GM06990 (cell line): ENCODE measurements around the gene PLCB3.

Source experiments
- DNase-seq: peaks from one replicate; pipeline ENCODE4 v3.0.0-alpha.2; 2011; ENCODE audit not compliant: insufficient read length; ENCODE audit errors: extremely low read depth
- H3K27me3 ChIP-seq: replicated peaks from 2 replicates; pipeline ENCODE4 v1.6.0; 2011; ENCODE audit warnings: low read length; ENCODE audit not compliant: control insufficient read depth, insufficient read depth
- H3K36me3 ChIP-seq: 2 replicates; pipeline ENCODE4 v1.5.1; 2011; ENCODE audit warnings: low read length; ENCODE audit not compliant: control insufficient read depth, insufficient read depth
- H3K4me3 ChIP-seq: replicated peaks from 2 replicates; pipeline ENCODE4 v1.5.1; 2011; ENCODE audit warnings: low read depth, mild to moderate bottlenecking, control low read depth, low read length
- TF ChIP-seq, protein P1 (sequence below): IDR thresholded peaks from 2 replicates; pipeline ENCODE4 v1.5.1; 2011; ENCODE audit warnings: low read length, control low read depth, mild to moderate bottlenecking, inconsistent platforms; ENCODE audit not compliant: insufficient read depth, poor library complexity, severe bottlenecking

PLCB3 gene

DNA sequence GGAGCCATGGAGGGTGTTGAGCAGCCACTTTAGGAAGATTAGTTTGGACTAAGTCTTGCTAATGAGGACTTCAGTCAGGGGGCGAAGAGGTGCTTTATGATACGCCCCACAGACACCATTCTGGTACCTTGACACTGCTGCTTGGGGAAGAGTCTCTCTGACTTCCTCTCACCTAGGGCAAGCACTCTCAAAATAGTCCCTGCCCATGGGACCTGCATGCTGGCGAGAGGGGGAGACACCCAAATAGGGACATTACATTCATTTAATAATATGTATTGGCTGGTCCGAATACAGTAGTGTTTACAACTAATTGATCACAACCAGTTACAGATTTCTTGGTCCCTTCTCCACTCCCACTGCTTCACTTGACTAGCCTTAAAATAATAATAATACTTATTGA, 44.4 kb downstream of the PLCB3 start:
- Histone ChIP-seq H3K36me3 (no peaks in the 10 kb centered on the region), H3K4me3 (no peak overlapping the region), H3K27me3 (peaks cover 5% of the 10 kb centered on the region)
- no peak for DNase-seq
- TF ChIP-seq, protein P1, sequence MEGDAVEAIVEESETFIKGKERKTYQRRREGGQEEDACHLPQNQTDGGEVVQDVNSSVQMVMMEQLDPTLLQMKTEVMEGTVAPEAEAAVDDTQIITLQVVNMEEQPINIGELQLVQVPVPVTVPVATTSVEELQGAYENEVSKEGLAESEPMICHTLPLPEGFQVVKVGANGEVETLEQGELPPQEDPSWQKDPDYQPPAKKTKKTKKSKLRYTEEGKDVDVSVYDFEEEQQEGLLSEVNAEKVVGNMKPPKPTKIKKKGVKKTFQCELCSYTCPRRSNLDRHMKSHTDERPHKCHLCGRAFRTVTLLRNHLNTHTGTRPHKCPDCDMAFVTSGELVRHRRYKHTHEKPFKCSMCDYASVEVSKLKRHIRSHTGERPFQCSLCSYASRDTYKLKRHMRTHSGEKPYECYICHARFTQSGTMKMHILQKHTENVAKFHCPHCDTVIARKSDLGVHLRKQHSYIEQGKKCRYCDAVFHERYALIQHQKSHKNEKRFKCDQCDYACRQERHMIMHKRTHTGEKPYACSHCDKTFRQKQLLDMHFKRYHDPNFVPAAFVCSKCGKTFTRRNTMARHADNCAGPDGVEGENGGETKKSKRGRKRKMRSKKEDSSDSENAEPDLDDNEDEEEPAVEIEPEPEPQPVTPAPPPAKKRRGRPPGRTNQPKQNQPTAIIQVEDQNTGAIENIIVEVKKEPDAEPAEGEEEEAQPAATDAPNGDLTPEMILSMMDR: no peak

DNA sequence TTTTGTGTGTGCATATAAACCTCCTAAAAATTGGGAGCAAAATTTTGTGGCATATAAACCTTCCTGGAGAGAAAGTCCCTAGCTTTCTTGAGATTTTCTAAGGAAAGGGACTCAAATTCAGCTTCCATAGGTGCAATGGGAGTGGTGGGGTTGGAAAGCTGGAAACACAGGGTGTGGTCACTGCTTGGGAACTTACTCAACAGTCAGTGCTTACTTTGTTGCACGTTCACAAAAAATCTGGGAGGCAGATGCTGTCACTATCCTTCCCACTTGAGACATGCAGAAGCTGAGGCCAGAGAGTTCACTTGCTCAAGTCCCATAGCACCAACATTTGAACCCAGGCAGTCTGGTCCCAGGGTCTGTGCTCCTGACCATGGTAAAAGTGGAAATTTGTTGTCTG, 44.9 kb downstream of the PLCB3 start:
- Histone ChIP-seq H3K27me3 (peaks cover 5% of the 10 kb centered on the region), H3K4me3 (no peak overlapping the region), H3K36me3 (no peaks in the 10 kb centered on the region)
- DNase-seq: no peak
- TF ChIP-seq, protein P1: no peak

DNA sequence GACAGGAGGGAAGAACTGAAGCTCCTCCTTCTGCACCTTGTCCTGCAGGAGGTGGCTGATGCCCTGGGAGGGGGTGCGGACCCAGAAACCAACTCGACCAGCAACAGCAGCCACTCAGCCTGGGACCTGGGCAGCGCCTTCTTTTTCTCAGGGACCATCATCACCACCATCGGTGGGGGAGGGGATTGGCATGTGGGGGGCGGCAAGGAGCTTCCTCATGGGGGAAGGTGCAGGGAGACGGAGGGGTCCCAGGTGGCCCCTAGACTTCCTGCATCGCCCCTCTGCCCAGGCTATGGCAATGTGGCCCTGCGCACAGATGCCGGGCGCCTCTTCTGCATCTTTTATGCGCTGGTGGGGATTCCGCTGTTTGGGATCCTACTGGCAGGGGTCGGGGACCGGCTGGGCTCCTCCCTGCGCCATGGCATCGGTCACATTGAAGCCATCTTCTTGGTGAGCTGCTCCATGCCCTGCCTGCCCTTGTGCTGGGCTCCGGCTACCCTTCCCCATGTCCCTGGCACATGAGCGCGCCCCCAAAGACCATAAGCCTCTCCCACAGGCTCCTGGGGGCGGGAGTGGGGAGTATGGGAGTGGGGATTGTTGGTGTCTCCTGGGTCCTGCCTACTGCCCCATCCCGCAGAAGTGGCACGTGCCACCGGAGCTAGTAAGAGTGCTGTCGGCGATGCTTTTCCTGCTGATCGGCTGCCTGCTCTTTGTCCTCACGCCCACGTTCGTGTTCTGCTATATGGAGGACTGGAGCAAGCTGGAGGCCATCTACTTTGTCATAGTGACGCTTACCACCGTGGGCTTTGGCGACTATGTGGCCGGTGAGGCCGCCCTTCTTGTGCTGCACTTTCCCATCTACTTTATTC, 45.7 kb downstream of the PLCB3 start:
- H3K4me3 ChIP-seq: no peak overlapping the region
- TF ChIP-seq, protein P1: no peak
- no peaks in the 10 kb centered on the region for H3K36me3 ChIP-seq
- H3K27me3 ChIP-seq: peaks cover 5% of the 10 kb centered on the region
- DNase-seq: no peak

DNA sequence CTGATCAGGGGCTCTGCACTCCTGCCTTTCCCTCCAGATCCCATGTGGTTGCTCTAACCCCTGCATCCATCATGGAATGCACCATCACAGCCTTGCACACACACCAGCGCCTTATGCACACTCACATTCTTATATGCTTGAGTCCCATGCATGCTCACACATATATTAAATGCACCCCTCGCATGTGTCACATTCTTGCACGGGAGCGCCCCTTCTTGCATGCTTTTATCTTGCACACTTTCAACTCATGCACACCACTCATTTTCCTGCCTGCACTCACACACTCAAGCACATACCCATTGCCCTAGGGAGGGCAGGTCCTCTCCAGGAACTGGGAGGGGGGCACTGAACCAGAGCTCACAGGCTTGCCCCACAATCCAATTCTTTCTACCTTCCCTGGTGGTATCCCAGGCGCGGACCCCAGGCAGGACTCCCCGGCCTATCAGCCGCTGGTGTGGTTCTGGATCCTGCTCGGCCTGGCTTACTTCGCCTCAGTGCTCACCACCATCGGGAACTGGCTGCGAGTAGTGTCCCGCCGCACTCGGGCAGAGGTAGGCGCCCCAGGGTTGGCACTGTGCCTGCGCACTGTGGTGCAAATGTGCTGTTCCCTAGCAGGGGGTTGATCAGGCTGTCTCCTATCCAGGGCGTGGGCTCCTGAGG, 46.5 kb downstream of the PLCB3 start:
- TF ChIP-seq, protein P1: no peak
- DNase-seq: no peak
- H3K27me3 ChIP-seq: peaks cover 5% of the 10 kb centered on the region

GRCh38 chr11:64298966-64299846, 47.9 kb downstream of the PLCB3 start:
- Histone ChIP-seq H3K36me3 (no peaks in the 10 kb centered on the region), H3K4me3 (no peak overlapping the region), H3K27me3 (peaks cover 5% of the 10 kb centered on the region)
- TF ChIP-seq, protein P1: no peak
- peak; percentile 9 for DNase-seq

More for the DNA sequence above, 46.5 kb downstream of the PLCB3 start:
- no peak overlapping the region for H3K4me3 ChIP-seq
- no peaks in the 10 kb centered on the region for H3K36me3 ChIP-seq
